ENCODE results near the gene LGALS8.

LGALS8 gene

DNA sequence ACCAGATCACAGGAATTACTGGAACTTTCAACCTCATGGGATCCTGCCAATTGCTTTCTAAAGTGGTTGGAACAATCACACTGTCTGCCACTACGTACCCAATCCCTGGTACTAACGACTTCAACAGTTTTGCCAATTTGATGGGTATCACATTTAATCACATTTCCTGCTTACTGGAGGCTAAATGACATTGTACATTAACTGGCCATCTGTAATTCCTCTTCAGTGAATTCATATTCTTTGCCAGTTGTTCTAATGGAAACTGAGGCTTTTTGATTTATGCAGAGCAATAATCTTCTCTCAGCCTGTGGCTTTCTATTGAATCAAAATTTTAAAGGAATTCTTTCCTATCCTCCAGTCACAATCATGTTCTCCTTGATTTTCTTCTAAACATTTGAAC is 38.2 kb downstream of the LGALS8 start:
- H3F3A ChIP-seq (ENCODE audit: low read depth), result no peaks in the 10 kb centered on the region

DNA sequence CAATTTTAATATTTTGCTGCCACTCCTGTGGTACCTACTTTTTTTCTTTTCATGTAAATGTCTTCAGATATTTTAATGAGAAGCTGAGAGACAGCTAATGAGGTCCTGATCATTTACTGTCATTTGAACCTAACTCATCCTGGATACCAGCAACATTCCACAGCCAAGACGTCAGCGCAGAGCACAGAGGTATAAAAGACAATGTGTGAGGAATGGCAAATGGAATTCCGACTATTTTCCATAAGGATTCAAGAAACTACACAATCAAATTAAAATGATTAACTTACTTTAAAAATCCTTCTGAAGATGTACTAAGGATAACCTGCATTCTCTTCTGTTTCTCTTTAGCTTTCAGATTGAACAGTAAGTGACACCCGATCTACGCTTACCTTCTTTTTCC is 41.7 kb downstream of the LGALS8 start:
- Histone ChIP-seq H3K4me1 (ENCODE audit: insufficient read depth, low read length, poor library complexity, severe bottlenecking) (no peaks in the 10 kb centered on the region), H3K27me3 (ENCODE audit: insufficient read depth, low read length, poor library complexity, severe bottlenecking) (no peaks in the 10 kb centered on the region), H3K36me3 (ENCODE audit: insufficient read depth, low read length) (peaks cover 73% of the 10 kb centered on the region), H3K79me2 (ENCODE audit: insufficient read depth, low read length) (no peaks in the 10 kb centered on the region), H4K20me1 (ENCODE audit: insufficient read depth, low read length, poor library complexity, severe bottlenecking) (no peaks in the 10 kb centered on the region), H3K4me2 (ENCODE audit: low read depth, low read length, poor library complexity, severe bottlenecking) (no peak overlapping the region), H2AFZ (ENCODE audit: low read length) (no peak overlapping the region), H3K9me2 (replicated peaks; ENCODE audit: low read depth, low read length) (no peaks in the 10 kb centered on the region), H3K9ac (ENCODE audit: low read depth, low read length, poor library complexity, severe bottlenecking) (no peak overlapping the region), H3F3A (ENCODE audit: low read depth) (no peaks in the 10 kb centered on the region), H3K4me3 (ENCODE audit: low read length, poor library complexity, severe bottlenecking) (no peak overlapping the region), H3K9me3 (ENCODE audit: insufficient read depth, low read depth, low read length) (no peaks in the 10 kb centered on the region)
- TF ChIP-seq EZH2phosphoT487 (IDR thresholded peaks at IDR 0.05; ENCODE audit: borderline replicate concordance), result no peak
- TF ChIP-seq, protein P1, sequence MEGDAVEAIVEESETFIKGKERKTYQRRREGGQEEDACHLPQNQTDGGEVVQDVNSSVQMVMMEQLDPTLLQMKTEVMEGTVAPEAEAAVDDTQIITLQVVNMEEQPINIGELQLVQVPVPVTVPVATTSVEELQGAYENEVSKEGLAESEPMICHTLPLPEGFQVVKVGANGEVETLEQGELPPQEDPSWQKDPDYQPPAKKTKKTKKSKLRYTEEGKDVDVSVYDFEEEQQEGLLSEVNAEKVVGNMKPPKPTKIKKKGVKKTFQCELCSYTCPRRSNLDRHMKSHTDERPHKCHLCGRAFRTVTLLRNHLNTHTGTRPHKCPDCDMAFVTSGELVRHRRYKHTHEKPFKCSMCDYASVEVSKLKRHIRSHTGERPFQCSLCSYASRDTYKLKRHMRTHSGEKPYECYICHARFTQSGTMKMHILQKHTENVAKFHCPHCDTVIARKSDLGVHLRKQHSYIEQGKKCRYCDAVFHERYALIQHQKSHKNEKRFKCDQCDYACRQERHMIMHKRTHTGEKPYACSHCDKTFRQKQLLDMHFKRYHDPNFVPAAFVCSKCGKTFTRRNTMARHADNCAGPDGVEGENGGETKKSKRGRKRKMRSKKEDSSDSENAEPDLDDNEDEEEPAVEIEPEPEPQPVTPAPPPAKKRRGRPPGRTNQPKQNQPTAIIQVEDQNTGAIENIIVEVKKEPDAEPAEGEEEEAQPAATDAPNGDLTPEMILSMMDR (conservative IDR thresholded peaks at IDR 0.05; ENCODE audit: low read length), result no peak

More for the DNA sequence above, 38.2 kb downstream of the LGALS8 start:
- H3K27me3 ChIP-seq (ENCODE audit: insufficient read depth, low read length, poor library complexity, severe bottlenecking), result no peaks in the 10 kb centered on the region
- no peak overlapping the region for H3K4me2 ChIP-seq (ENCODE audit: low read depth, low read length, poor library complexity, severe bottlenecking)
- H4K20me1 ChIP-seq (ENCODE audit: insufficient read depth, low read length, poor library complexity, severe bottlenecking), result no peaks in the 10 kb centered on the region
- H3K4me1 ChIP-seq (ENCODE audit: insufficient read depth, low read length, poor library complexity, severe bottlenecking), result no peaks in the 10 kb centered on the region
- no peak overlapping the region for H3K9ac ChIP-seq (ENCODE audit: low read depth, low read length, poor library complexity, severe bottlenecking)
- H2AFZ ChIP-seq (ENCODE audit: low read length), result no peak overlapping the region
- peaks cover 69% of the 10 kb centered on the region for H3K36me3 ChIP-seq (ENCODE audit: insufficient read depth, low read length)
- no peak for TF ChIP-seq EZH2phosphoT487 (IDR thresholded peaks at IDR 0.05; ENCODE audit: borderline replicate concordance)
- TF ChIP-seq, protein P1 (conservative IDR thresholded peaks at IDR 0.05; ENCODE audit: low read length), result no peak
- no peaks in the 10 kb centered on the region for H3K9me2 ChIP-seq (replicated peaks; ENCODE audit: low read depth, low read length)
- H3K4me3 ChIP-seq (ENCODE audit: low read length, poor library complexity, severe bottlenecking), result no peak overlapping the region
- H3K9me3 ChIP-seq (ENCODE audit: insufficient read depth, low read depth, low read length), result no peaks in the 10 kb centered on the region
- H3K79me2 ChIP-seq (ENCODE audit: insufficient read depth, low read length), result no peaks in the 10 kb centered on the region

DNA sequence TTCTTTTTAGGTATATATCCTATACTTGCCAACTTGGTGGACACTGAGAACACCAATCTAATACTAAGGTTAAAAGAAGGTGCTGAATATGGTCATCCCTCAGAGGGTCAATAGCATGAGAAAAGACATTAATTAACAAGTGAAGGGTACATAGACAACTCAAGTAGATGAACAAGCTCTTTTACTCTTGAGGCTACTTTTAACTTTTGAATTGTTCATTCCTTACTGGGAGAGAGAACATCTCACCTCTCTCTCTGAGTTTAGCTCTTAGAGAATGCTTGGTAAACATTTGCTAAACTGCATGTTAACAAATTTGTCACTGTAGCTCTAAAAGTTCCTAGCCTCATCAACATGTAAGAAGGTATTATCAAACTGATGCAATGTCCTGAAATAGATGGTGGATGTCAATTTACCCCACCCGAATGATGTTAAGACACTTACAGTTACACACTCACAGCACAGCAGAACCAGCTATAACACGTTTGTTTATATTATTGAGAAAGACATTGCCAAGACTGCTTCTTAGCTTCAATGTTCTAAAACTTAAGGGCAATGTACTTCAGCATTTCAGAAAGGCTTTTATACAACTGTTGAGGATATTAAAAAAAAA is 44.6 kb downstream of the LGALS8 start:
- Histone ChIP-seq H3F3A (ENCODE audit: low read depth) (no peaks in the 10 kb centered on the region), H3K4me2 (ENCODE audit: low read depth, low read length, poor library complexity, severe bottlenecking) (no peak overlapping the region), H3K4me1 (ENCODE audit: insufficient read depth, low read length, poor library complexity, severe bottlenecking) (no peaks in the 10 kb centered on the region), H3K36me3 (ENCODE audit: insufficient read depth, low read length) (peaks cover 88% of the 10 kb centered on the region), H3K9me2 (replicated peaks; ENCODE audit: low read depth, low read length) (no peaks in the 10 kb centered on the region), H4K20me1 (ENCODE audit: insufficient read depth, low read length, poor library complexity, severe bottlenecking) (no peaks in the 10 kb centered on the region), H3K4me3 (ENCODE audit: low read length, poor library complexity, severe bottlenecking) (no peak overlapping the region), H3K9ac (ENCODE audit: low read depth, low read length, poor library complexity, severe bottlenecking) (no peak overlapping the region), H2AFZ (ENCODE audit: low read length) (no peak overlapping the region), H3K9me3 (ENCODE audit: insufficient read depth, low read depth, low read length) (no peaks in the 10 kb centered on the region), H3K27me3 (ENCODE audit: insufficient read depth, low read length, poor library complexity, severe bottlenecking) (no peaks in the 10 kb centered on the region), H3K79me2 (ENCODE audit: insufficient read depth, low read length) (no peaks in the 10 kb centered on the region)
- TF ChIP-seq, protein P1 (conservative IDR thresholded peaks at IDR 0.05; ENCODE audit: low read length), result no peak
- no peak for TF ChIP-seq EZH2phosphoT487 (IDR thresholded peaks at IDR 0.05; ENCODE audit: borderline replicate concordance)

Measured in Loucy (cell line).